ENCODE results near the gene FYB2. TPM values are rescaled to one million over a fixed set of nuclear protein-coding genes. Genes with fewer than 3 reads are reported as not detected.

The FYB2 gene
- 3.9 TPM for total RNA-seq

GRCh38 chr1:56819387-56819899 is at the start of gene FYB2:
FYB2 (minus strand) TSS chr1:56819404; CDS start chr1:56819290, 114 bp downstream.

GRCh38 chr1:56854521-56855099 is 35.4 kb upstream of the FYB2 start, which contains the start of gene C8A:
C8A (plus strand) TSS chr1:56854797; CDS start chr1:56854902, 105 bp downstream.

Other genes with a start within 250 kb of the FYB2 start
- gene PLPP3, start 239.8 kb downstream of the FYB2 start, total RNA-seq = 128 TPM
- 39.9 TPM for gene PRKAA2, start 174.1 kb downstream of the FYB2 start, total RNA-seq
- not detected for gene C8A, start 35.4 kb upstream of the FYB2 start, total RNA-seq
- gene C8B, start 146.6 kb upstream of the FYB2 start, total RNA-seq = not detected

Measured in diencephalon (tissue), 1 donor.